D721Med (cell line): ENCODE results near the gene ARID4B.

ENCODE experiments used
- DNase-seq: peaks from one replicate; pipeline ENCODE4 v3.0.0; 2011; ENCODE audit warnings: low spot score; ENCODE audit not compliant: insufficient read length
- FAIRE-seq: peaks from 2 replicates; lab custom pipeline; 2011; peaks lifted over from hg19 to GRCh38; lab: Jason Lieb, UNC
- TF ChIP-seq, protein P1 (sequence below): IDR thresholded peaks from 2 replicates; pipeline ENCODE4 v1.5.1; 2012; ENCODE audit warnings: mild to moderate bottlenecking, control low read depth; ENCODE audit not compliant: insufficient read depth; ENCODE audit errors: missing control alignments

ARID4B gene

DNA sequence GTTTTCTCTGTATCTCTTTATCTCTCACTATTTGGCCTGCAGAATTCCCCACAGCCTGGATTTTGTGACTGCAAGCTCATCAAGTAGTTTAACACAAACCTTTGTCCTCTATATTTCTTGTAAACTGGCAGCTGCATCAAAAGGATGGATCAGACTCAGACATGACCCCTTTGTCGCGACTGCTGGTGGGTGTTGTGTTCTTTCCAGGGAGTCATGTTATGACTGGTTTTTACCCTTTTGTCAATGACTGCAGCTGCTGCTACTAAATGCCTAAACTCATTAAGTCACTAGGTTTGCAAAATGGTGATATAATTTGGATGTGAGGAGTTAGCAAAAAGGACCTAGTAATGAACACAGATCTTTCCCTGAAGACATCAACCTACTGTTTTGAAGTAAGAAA lies 189.2 kb downstream of the ARID4B start:
- TF ChIP-seq, protein P1, sequence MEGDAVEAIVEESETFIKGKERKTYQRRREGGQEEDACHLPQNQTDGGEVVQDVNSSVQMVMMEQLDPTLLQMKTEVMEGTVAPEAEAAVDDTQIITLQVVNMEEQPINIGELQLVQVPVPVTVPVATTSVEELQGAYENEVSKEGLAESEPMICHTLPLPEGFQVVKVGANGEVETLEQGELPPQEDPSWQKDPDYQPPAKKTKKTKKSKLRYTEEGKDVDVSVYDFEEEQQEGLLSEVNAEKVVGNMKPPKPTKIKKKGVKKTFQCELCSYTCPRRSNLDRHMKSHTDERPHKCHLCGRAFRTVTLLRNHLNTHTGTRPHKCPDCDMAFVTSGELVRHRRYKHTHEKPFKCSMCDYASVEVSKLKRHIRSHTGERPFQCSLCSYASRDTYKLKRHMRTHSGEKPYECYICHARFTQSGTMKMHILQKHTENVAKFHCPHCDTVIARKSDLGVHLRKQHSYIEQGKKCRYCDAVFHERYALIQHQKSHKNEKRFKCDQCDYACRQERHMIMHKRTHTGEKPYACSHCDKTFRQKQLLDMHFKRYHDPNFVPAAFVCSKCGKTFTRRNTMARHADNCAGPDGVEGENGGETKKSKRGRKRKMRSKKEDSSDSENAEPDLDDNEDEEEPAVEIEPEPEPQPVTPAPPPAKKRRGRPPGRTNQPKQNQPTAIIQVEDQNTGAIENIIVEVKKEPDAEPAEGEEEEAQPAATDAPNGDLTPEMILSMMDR = no peak
- DNase-seq = no peak
- no peak for FAIRE-seq

DNA sequence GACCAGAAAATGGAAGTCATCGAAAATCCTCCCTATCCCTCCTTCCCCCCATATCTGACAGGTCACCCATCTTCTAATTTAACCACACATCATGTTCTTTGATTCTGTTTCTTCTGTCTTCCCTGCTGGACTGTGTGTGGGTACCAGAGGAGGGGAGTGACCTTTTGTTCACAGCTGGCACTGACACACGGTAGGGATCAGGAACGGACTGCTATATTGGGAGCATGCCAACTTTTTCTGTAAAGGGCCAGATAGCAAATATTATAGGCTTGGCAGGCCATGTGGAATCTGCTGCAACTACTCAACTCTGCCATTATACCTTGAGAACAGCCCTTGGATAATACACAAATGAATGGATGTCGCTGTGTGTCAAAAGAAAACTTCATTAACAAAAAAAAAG lies 191.9 kb downstream of the ARID4B start:
- TF ChIP-seq, protein P1 = no peak
- FAIRE-seq = no peak
- DNase-seq = no peak

DNA sequence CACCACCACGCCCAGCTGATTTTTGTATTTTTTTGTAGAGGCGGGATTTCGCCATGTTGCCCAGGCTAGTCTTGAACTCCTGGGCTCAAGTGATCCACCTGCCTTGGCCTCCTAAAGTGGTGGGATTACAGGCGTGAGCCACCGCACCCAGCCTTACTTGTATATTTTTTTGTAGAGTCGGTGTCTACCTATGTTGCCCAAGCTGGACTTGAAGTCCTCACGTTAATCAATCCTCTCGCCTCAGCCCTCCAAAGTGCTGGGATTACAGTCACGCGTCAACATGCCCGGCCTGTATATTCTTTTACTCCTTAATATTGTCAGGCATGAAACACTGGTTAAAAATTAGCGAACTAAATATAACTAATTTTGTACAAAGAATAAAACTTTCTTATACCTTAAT lies 193.8 kb downstream of the ARID4B start:
- FAIRE-seq (no peak), DNase-seq (no peak)
- TF ChIP-seq, protein P1 = no peak

DNA sequence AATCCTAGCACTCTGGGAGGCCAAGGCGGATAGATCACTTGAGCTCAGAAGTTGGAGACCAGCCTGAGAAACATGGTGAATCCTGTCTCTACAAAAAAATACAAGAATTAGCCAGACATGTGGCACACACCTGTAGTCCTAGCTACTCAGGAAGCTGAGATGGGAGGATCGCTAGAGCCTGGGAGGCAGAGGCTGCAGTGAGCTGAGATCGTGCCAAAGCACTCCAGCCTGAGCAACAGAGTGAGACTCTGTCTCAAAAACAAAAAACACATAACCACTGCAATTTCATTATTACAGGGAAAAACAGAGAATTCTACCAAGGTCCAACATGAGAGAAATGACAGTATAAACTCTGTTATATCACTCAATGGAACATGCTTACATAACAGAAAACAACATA lies 194.9 kb downstream of the ARID4B start:
- FAIRE-seq = no peak
- TF ChIP-seq, protein P1 = no peak
- no peak for DNase-seq

DNA sequence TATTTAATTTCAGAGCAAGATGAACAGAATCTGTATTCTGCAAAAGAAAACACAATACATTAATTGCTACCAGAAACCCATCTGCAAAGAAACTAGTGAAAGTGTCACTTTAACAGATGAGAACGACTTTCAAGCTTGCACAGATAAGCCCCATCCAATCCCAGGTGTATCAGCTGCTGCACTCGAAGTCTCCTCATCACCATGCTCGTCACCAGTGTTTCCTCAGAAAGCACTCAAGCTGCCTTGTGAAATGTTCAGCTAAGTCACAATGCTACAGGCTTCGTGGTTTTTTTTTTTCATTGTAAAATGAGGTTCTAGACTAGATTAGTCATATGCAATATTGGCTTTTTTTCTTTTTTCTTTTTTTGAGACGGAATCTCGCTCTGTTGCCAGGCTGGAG lies 196.0 kb downstream of the ARID4B start:
- TF ChIP-seq, protein P1 = no peak
- no peak for FAIRE-seq
- DNase-seq = no peak

DNA sequence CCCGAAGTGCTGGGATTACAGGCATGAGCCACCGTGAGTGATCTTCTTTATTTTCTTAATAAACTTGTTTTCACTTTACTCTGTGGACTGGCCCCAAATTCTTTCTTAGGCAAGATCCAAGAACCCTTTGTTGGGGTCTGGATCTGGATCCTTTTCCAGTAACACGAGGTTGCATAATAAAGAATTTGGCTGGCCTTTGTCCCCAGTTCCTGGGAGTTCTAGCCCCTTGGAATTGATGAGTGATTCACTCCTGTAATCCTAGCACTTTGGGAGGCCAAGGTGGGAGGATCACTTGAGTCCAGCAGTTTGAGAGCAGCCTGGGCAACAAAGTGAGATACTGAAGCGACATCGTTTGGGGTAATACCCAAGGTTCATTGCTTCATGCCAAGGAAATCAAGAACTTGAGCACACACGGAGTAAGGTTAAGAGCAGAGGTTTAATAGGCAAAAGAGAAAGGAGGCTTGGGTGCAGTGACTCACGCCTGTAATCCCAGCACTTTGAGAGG lies 197.2 kb downstream of the ARID4B start:
- DNase-seq (no peak), FAIRE-seq (no peak)
- TF ChIP-seq, protein P1 = no peak

DNA sequence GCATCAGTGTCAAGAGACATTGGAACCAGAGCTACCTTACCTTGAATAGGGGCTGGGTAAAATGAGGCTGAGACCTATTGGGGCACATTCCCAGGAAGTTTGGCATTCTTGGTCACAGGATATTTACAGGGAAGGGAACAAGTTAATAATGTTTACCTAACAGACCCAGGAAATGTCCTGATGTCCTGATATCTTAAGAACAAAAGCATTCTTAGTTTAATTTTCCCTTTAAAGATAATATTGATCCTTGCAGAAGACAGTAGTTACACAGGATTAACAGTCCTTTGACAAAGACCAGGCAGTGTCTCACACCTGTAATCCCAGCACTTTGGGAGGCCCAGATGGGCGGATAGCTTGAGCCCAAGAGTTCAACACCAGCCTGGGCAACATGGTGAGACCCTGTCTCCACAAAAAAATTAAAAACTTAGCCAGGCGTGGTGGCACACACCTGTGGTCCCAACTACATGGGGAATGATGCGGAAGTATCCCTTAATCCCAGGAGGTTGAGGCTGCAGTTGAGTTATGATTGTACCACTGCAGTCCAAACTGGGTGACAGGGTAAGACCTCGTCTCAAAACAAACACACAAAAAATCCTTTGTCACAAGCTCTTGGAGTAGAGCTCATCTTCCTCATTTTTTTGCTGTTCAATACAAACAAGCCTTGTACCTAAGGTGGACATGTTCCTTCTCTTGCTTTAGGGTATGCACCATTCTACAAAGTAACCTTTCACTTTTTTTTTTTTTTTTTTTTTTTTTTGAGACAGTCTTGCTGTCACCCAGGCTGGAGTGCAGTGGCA lies 198.0 kb downstream of the ARID4B start:
- FAIRE-seq = no peak
- DNase-seq = no peak
- TF ChIP-seq, protein P1 = no peak
